ENCODE results near the gene TSPEAR. TPM values are rescaled to one million over a fixed set of nuclear protein-coding genes. Genes with fewer than 3 reads are reported as not detected.

Gene TSPEAR
- total RNA-seq, 1 experiment from 2014 or later = not detected

- Mint-ChIP-seq H3K36me3 (ENCODE audit: insufficient read depth, unreplicated experiment) (no peaks in the 10 kb centered on the region), H3K9me3 (ENCODE audit: unreplicated experiment) (peaks cover 9% of the 10 kb centered on the region), H3K4me3 (ENCODE audit: unreplicated experiment) (no peak overlapping the region), H3K27me3 (ENCODE audit: insufficient read depth, unreplicated experiment) (peaks cover 15% of the 10 kb centered on the region), H3K27ac (ENCODE audit: low read depth, unreplicated experiment) (no peak overlapping the region), H3K4me1 (ENCODE audit: insufficient read depth, unreplicated experiment) (peaks cover 6% of the 10 kb centered on the region)
- POLR2A ChIA-PET = no interaction called here
- intact Hi-C loops (cut with micrococcal nuclease) = no loop called here
- DNase-seq (ENCODE audit: unreplicated experiment) = no peak
- CTCF ChIA-PET = no interaction called here
- no peak for TF ChIP-seq CTCF (IDR thresholded peaks at IDR 0.05; ENCODE audit: unreplicated experiment)
- BruUV-seq (replicated peaks) = no TSS peak
These were observed 181.8 kb downstream of the TSPEAR start for GRCh38 chr21:44529503-44530125.

GRCh38 chr21:44529011-44529421 is 182.4 kb downstream of the TSPEAR start:
- H3K27ac Mint-ChIP-seq (ENCODE audit: low read depth, unreplicated experiment) = no peak overlapping the region
- no peak for TF ChIP-seq CTCF (IDR thresholded peaks at IDR 0.05; ENCODE audit: unreplicated experiment)
- peaks cover 9% of the 10 kb centered on the region for H3K9me3 Mint-ChIP-seq (ENCODE audit: unreplicated experiment)
- DNase-seq (ENCODE audit: unreplicated experiment) = no peak
- H3K27me3 Mint-ChIP-seq (ENCODE audit: insufficient read depth, unreplicated experiment) = peaks cover 12% of the 10 kb centered on the region
- peaks cover 6% of the 10 kb centered on the region for H3K4me1 Mint-ChIP-seq (ENCODE audit: insufficient read depth, unreplicated experiment)
- H3K4me3 Mint-ChIP-seq (ENCODE audit: unreplicated experiment) = no peak overlapping the region
- no peaks in the 10 kb centered on the region for H3K36me3 Mint-ChIP-seq (ENCODE audit: insufficient read depth, unreplicated experiment)
- intact Hi-C loops (cut with micrococcal nuclease) = no loop called here
- ChIA-PET CTCF (no interaction called here), POLR2A (no interaction called here)
- BruUV-seq (replicated peaks) = no TSS peak

GRCh38 chr21:44528634-44528995 is 182.8 kb downstream of the TSPEAR start:
- no peak for DNase-seq (ENCODE audit: unreplicated experiment)
- Mint-ChIP-seq H3K4me3 (ENCODE audit: unreplicated experiment) (no peak overlapping the region), H3K36me3 (ENCODE audit: insufficient read depth, unreplicated experiment) (no peaks in the 10 kb centered on the region), H3K27ac (ENCODE audit: low read depth, unreplicated experiment) (no peak overlapping the region), H3K27me3 (ENCODE audit: insufficient read depth, unreplicated experiment) (peaks cover 12% of the 10 kb centered on the region), H3K4me1 (ENCODE audit: insufficient read depth, unreplicated experiment) (peaks cover 6% of the 10 kb centered on the region), H3K9me3 (ENCODE audit: unreplicated experiment) (peaks cover 9% of the 10 kb centered on the region)
- CTCF ChIA-PET = no interaction called here
- no TSS peak for BruUV-seq (replicated peaks)
- intact Hi-C loops (cut with micrococcal nuclease) = no loop called here
- TF ChIP-seq CTCF (IDR thresholded peaks at IDR 0.05; ENCODE audit: unreplicated experiment) = no peak
- POLR2A ChIA-PET = no interaction called here

- Mint-ChIP-seq H3K27me3 (ENCODE audit: insufficient read depth, unreplicated experiment) (peaks cover 12% of the 10 kb centered on the region), H3K4me3 (ENCODE audit: unreplicated experiment) (no peak overlapping the region), H3K4me1 (ENCODE audit: insufficient read depth, unreplicated experiment) (peaks cover 6% of the 10 kb centered on the region), H3K9me3 (ENCODE audit: unreplicated experiment) (peaks cover 9% of the 10 kb centered on the region), H3K27ac (ENCODE audit: low read depth, unreplicated experiment) (no peak overlapping the region), H3K36me3 (ENCODE audit: insufficient read depth, unreplicated experiment) (no peaks in the 10 kb centered on the region)
- DNase-seq (ENCODE audit: unreplicated experiment) = no peak
- no peak for TF ChIP-seq CTCF (IDR thresholded peaks at IDR 0.05; ENCODE audit: unreplicated experiment)
- POLR2A ChIA-PET = no interaction called here
- intact Hi-C loops (cut with micrococcal nuclease) = no loop called here
- no TSS peak for BruUV-seq (replicated peaks)
- CTCF ChIA-PET = no interaction called here
These were observed 183.3 kb downstream of the TSPEAR start for GRCh38 chr21:44527983-44528633.
